Measurements from ENCODE around the gene FMNL2. TPM values are rescaled to one million over a fixed set of nuclear protein-coding genes. Genes with fewer than 3 reads are reported as not detected.

FMNL2 gene
- total RNA-seq, 1 experiment from 2014 or later = 33.6 TPM

DNA sequence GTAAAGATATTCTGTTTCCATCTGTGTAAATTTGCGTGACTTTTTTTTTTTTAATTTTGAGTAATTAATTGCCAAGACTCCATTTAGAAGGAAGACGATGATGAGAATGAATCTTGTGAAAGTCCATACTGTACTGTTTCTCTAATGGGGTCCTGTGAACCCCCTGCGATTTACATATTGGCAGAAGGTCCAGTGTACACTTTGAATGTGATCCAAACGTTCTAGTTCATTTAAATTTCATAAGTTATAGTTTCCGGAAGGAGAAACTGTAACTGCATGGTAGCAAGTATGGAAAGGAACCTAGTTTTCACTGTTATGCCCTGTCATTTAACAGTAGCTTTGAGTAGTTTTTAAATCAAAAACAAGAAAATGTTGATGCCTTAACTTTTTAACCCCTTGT is 166.7 kb downstream of the FMNL2 start:
- no peak for DNase-seq
- H3K27ac ChIP-seq (ENCODE audit: insufficient read length, low read depth, low read length) = no peak overlapping the region
- H3K27me3 Mint-ChIP-seq (ENCODE audit: low read depth) = no peaks in the 10 kb centered on the region
- no peak overlapping the region for H3T11ph ChIP-seq (ENCODE audit: low read length)
- no peak overlapping the region for H2BK5ac ChIP-seq (ENCODE audit: insufficient read length, low read length)
- H3K27me3 ChIP-seq (ENCODE audit: insufficient read depth, low read length) = no peaks in the 10 kb centered on the region
- no peak overlapping the region for H4K5ac ChIP-seq (ENCODE audit: insufficient read length, low read depth, low read length)
- no peak overlapping the region for H2BK15ac ChIP-seq (ENCODE audit: low read depth, low read length)
- no peak overlapping the region for H3K14ac ChIP-seq (ENCODE audit: insufficient read depth, low read length)
- H3K9me3 ChIP-seq (ENCODE audit: control insufficient read depth, low read depth, low read length) = no peaks in the 10 kb centered on the region
- H4K91ac ChIP-seq (ENCODE audit: insufficient read length, low read depth, low read length) = no peak overlapping the region
- H3K4ac ChIP-seq (ENCODE audit: low read depth, low read length) = no peak overlapping the region
- no peaks in the 10 kb centered on the region for H4K20me1 ChIP-seq (ENCODE audit: control insufficient read depth, insufficient read depth, insufficient read length)
- no peak overlapping the region for H3K23ac ChIP-seq (ENCODE audit: insufficient read length, low read depth, low read length)
- H3K23me2 ChIP-seq (ENCODE audit: insufficient read length, low read depth, low read length, poor library complexity, severe bottlenecking) = no peaks in the 10 kb centered on the region
- H3K79me2 ChIP-seq (ENCODE audit: insufficient read depth, low read length) = peaks cover 4% of the 10 kb centered on the region; the same call in 1 of the 2 replicates
- H3K18ac ChIP-seq (ENCODE audit: insufficient read length, low read depth, low read length) = no peak overlapping the region
- H3K79me1 ChIP-seq (ENCODE audit: insufficient read depth, low read depth, low read length, poor library complexity, severe bottlenecking) = no peaks in the 10 kb centered on the region
- no CpG with 5 or more reads among the region's 5 CpGs for WGBS (ENCODE audit: extremely low coverage, insufficient read length, low lambda C conversion rate)
- peak overlapping the region in 1 of 3 experiments; percentile 25; a peak in 1 of 7 replicates for H3K27ac Mint-ChIP-seq
- peak overlapping the region in 1 of 2 experiments; percentile 60; a peak in 4 of 5 replicates for H3K4me3 Mint-ChIP-seq
- H3K9ac ChIP-seq (ENCODE audit: extremely low read depth, insufficient read length, low read length) = no peak overlapping the region
- H2AFZ ChIP-seq (ENCODE audit: low read length) = no peak overlapping the region
- H3K36me3 Mint-ChIP-seq (ENCODE audit: insufficient read depth in 1 of 3, low read depth in 3 of 3) = peaks cover 0 to 14% (median 5%) of the 10 kb centered on the region in 3 experiments; a peak in 4 of 7 replicates
- H3K9me3 Mint-ChIP-seq = peaks cover 6 to 9% of the 10 kb centered on the region in 2 experiments
- peak overlapping the region; percentile 14 for H3K4me2 ChIP-seq (ENCODE audit: insufficient read depth, insufficient read length, low read length)
- H2BK20ac ChIP-seq (ENCODE audit: low read depth, low read length, poor library complexity, severe bottlenecking) = no peak overlapping the region
- peaks cover 53 to 54% of the 10 kb centered on the region in 2 experiments for H3K4me1 Mint-ChIP-seq
- TF ChIP-seq, protein P1, sequence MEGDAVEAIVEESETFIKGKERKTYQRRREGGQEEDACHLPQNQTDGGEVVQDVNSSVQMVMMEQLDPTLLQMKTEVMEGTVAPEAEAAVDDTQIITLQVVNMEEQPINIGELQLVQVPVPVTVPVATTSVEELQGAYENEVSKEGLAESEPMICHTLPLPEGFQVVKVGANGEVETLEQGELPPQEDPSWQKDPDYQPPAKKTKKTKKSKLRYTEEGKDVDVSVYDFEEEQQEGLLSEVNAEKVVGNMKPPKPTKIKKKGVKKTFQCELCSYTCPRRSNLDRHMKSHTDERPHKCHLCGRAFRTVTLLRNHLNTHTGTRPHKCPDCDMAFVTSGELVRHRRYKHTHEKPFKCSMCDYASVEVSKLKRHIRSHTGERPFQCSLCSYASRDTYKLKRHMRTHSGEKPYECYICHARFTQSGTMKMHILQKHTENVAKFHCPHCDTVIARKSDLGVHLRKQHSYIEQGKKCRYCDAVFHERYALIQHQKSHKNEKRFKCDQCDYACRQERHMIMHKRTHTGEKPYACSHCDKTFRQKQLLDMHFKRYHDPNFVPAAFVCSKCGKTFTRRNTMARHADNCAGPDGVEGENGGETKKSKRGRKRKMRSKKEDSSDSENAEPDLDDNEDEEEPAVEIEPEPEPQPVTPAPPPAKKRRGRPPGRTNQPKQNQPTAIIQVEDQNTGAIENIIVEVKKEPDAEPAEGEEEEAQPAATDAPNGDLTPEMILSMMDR (conservative IDR thresholded peaks at IDR 0.05) = no peak
- H3K4me1 ChIP-seq (ENCODE audit: insufficient read depth, low read length) = peaks cover 6% of the 10 kb centered on the region; the same call in 1 of the 2 replicates
- H2BK120ac ChIP-seq (ENCODE audit: low read depth, low read length, poor library complexity, severe bottlenecking) = no peak overlapping the region
- no peak overlapping the region for H2AK5ac ChIP-seq (ENCODE audit: insufficient read length, low read length)
- no peak overlapping the region for H4K8ac ChIP-seq (replicated peaks; ENCODE audit: insufficient read length, low read depth, low read length)
- H3K56ac ChIP-seq (ENCODE audit: insufficient read length, low read depth, low read length) = no peak overlapping the region
- H2BK12ac ChIP-seq (ENCODE audit: insufficient read length, low read depth, low read length) = no peak overlapping the region

All from H9 (cell line).